NCI-H1048 (cell line): ENCODE data around the gene GTF2F1.
"Not testable (repeated sequence)": the region's sequence is repeated elsewhere in the genome, so short reads cannot be mapped to it uniquely, and the experiment has no call there.

Experiments used
- DNase-seq: peaks from one replicate; lab custom pipeline; 2025; lab: John Stamatoyannopoulos, UW

Gene GTF2F1

GRCh38 chr19:6355321-6356040, 37.5 kb downstream of the GTF2F1 start:
- DNase-seq = not testable (repeated sequence)

- DNase-seq = no peak
Observed at GRCh38 chr19:6354098-6354674, 38.8 kb downstream of the GTF2F1 start.

GRCh38 chr19:6352381-6353165, 40.4 kb downstream of the GTF2F1 start:
- no peak for DNase-seq

- DNase-seq = no peak
Observed at GRCh38 chr19:6350688-6351087, 42.3 kb downstream of the GTF2F1 start.

GRCh38 chr19:6349271-6349670, 43.7 kb downstream of the GTF2F1 start:
- DNase-seq = not testable (repeated sequence)

GRCh38 chr19:6343462-6343861, 49.5 kb downstream of the GTF2F1 start:
- no peak for DNase-seq

GRCh38 chr19:6340493-6341201, 52.3 kb downstream of the GTF2F1 start:
- no peak for DNase-seq

- no peak for DNase-seq
Observed at GRCh38 chr19:6334490-6335285, 58.3 kb downstream of the GTF2F1 start.

- DNase-seq = no peak
Observed at GRCh38 chr19:6333439-6333838, 59.5 kb downstream of the GTF2F1 start, which contains the start of gene ACER1. TSS of gene ACER1 (minus strand) at chr19:6333612. CDS start at chr19:6333551, 61 bp downstream.
